ENCODE results near the gene ARRDC5.
"Not testable (repeated sequence)": the region's sequence is repeated elsewhere in the genome, so short reads cannot be mapped to it uniquely, and the experiment has no call there.

The ARRDC5 gene

DNA sequence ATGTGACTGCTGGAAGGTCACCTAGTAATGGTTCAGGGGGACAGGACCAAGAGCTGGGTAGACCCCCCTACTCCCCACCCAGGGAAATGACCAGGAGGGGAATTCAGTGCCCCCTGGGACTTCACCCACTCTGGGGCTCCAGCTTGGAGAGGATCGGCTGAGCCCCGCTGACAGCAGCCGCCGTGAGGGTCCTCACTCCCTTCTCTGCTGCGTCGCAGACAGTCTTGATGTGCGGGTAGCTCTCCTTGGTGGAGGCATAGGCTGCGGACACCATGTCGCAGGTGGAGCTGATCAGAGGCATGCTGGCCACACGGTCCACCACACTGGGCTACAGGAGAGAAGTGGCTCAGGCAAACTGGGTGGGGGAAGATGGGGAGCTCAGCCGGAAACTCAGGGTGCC, 43.0 kb downstream of the ARRDC5 start:
- ChIA-PET POLR2A (interaction anchor here (0.6 kb wide), 1 partner anchor 25 kb away, joined by 3 read pairs; no protein-coding TSS in a partner anchor), CTCF (interaction anchor here (0.5 to 1.9 kb wide), 6 partner anchors 8 to 1266 kb away, joined by 3 to 5 read pairs (median 4); no protein-coding TSS in a partner anchor)
- Histone ChIP-seq H3K27ac (ENCODE audit: extremely low read depth, low read depth, low read length) (no peak overlapping the region), H3K4me1 (ENCODE audit: control insufficient read depth, insufficient read depth, low read length) (no peaks in the 10 kb centered on the region), H3K9me3 (ENCODE audit: control insufficient read depth, insufficient read depth, low read depth, low read length) (no peaks in the 10 kb centered on the region), H3K36me3 (ENCODE audit: control insufficient read depth in 2 of 2, insufficient read depth in 1 of 2, low read length in 2 of 2) (peaks cover 0 to 33% of the 10 kb centered on the region in 2 experiments; a peak in 2 of 3 replicates), H3K4me3 (ENCODE audit: low read depth, low read length) (no peak overlapping the region)
- TF ChIP-seq, protein P1, sequence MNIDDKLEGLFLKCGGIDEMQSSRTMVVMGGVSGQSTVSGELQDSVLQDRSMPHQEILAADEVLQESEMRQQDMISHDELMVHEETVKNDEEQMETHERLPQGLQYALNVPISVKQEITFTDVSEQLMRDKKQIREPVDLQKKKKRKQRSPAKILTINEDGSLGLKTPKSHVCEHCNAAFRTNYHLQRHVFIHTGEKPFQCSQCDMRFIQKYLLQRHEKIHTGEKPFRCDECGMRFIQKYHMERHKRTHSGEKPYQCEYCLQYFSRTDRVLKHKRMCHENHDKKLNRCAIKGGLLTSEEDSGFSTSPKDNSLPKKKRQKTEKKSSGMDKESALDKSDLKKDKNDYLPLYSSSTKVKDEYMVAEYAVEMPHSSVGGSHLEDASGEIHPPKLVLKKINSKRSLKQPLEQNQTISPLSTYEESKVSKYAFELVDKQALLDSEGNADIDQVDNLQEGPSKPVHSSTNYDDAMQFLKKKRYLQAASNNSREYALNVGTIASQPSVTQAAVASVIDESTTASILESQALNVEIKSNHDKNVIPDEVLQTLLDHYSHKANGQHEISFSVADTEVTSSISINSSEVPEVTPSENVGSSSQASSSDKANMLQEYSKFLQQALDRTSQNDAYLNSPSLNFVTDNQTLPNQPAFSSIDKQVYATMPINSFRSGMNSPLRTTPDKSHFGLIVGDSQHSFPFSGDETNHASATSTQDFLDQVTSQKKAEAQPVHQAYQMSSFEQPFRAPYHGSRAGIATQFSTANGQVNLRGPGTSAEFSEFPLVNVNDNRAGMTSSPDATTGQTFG (tag by site-specific recombination; IDR thresholded peaks at IDR 0.05; ENCODE audit: borderline replicate concordance), result no peak
- TF ChIP-seq ZNF266 (tag by site-specific recombination; IDR thresholded peaks at IDR 0.05; ENCODE audit: low read depth) (no peak), KLF9 (tag by site-specific recombination; IDR thresholded peaks at IDR 0.05; ENCODE audit: low read depth) (no peak), ZNF530 (tag by site-specific recombination; IDR thresholded peaks at IDR 0.05; ENCODE audit: low read depth) (no peak), SCRT2 (tag by site-specific recombination; IDR thresholded peaks at IDR 0.05) (no peak), ZNF24 (tag by site-specific recombination; IDR thresholded peaks at IDR 0.05) (no peak), ZBTB21 (tag by site-specific recombination; IDR thresholded peaks at IDR 0.05) (no peak), ZNF549 (tag by site-specific recombination; IDR thresholded peaks at IDR 0.05) (no peak), ZNF626 (tag by site-specific recombination; IDR thresholded peaks at IDR 0.05) (no peak), ZNF223 (tag by site-specific recombination; IDR thresholded peaks at IDR 0.05) (no peak)

GRCh38 chr19:4856468-4856867, 46.2 kb downstream of the ARRDC5 start:
- H3K4me3 ChIP-seq (ENCODE audit: low read depth, low read length); H3K4me1 ChIP-seq (ENCODE audit: control insufficient read depth, insufficient read depth, low read length); H3K9me3 ChIP-seq (ENCODE audit: control insufficient read depth, insufficient read depth, low read depth, low read length); H3K27ac ChIP-seq (ENCODE audit: extremely low read depth, low read depth, low read length): not testable (repeated sequence)
- ChIA-PET POLR2A (interaction anchor here (1.3 kb wide), 1 partner anchor 11 kb away, joined by 3 read pairs; the partner anchor contains the start of gene PLIN3), CTCF (interaction anchor here (1.0 kb wide), 1 partner anchor 177 kb away, joined by 3 read pairs; no protein-coding TSS in a partner anchor)
- H3K36me3 ChIP-seq (ENCODE audit: control insufficient read depth in 2 of 2, insufficient read depth in 1 of 2, low read length in 2 of 2), result peaks cover 0 to 29% of the 10 kb centered on the region in 2 experiments; a peak in 2 of 3 replicates

DNA sequence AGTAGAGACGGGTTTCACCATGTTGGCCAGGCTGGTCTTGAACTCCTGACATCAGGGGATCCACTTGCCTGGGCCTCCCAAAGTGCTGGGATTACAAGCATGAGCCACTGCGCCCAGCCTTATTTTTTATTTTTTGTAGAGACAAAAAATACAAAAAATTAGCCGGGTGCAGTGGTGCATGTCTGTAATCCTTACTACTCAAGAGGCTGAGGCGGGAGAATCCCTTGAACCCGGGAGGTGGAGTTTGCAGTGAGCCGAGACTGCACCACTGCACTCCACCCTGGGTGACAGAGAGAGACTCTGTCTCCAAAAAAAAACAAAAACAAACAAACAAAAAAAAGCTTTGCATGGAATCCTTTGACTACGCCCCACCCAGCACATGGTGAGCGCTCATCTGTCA, 49.2 kb downstream of the ARRDC5 start:
- POLR2A ChIA-PET; H3K27ac ChIP-seq (ENCODE audit: extremely low read depth, low read depth, low read length); H3K4me1 ChIP-seq (ENCODE audit: control insufficient read depth, insufficient read depth, low read length); H3K9me3 ChIP-seq (ENCODE audit: control insufficient read depth, insufficient read depth, low read depth, low read length); H3K4me3 ChIP-seq (ENCODE audit: low read depth, low read length): not testable (repeated sequence)
- CTCF ChIA-PET, result interaction anchor here (0.6 to 12.7 kb wide), 5 partner anchors 14 to 170 kb away, joined by 3 to 171 read pairs (median 6); partner anchors contain the start of gene PLIN3
- peaks cover 3 to 17% of the 10 kb centered on the region in 2 experiments; a peak in 2 of 3 replicates for H3K36me3 ChIP-seq (ENCODE audit: control insufficient read depth in 2 of 2, insufficient read depth in 1 of 2, low read length in 2 of 2)

DNA sequence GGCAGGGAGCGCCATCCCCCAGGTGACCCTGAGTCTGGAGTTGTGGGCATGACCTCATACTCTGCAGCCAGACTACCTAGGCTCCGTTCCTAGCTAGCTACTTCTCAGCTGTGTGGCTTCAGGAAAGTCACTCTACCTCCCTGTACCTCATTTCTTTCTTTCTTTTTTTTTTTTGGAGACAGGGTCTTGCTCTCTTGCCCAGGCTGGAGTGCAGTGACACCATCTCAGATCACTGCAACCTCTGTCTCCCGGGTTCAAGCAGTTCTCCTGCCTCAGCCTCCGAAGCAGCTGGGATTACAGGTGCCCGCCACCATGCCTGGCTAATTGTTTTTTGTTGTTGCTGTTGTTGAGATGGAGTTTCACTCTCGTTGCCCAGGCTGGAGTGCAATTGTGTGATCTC, 50.2 kb downstream of the ARRDC5 start:
- peaks cover 3 to 24% of the 10 kb centered on the region in 2 experiments; a peak in 2 of 3 replicates for H3K36me3 ChIP-seq (ENCODE audit: control insufficient read depth in 2 of 2, insufficient read depth in 1 of 2, low read length in 2 of 2)
- no peaks in the 10 kb centered on the region for H3K4me1 ChIP-seq (ENCODE audit: control insufficient read depth, insufficient read depth, low read length)
- H3K27ac ChIP-seq (ENCODE audit: extremely low read depth, low read depth, low read length), result no peak overlapping the region
- no peaks in the 10 kb centered on the region for H3K9me3 ChIP-seq (ENCODE audit: control insufficient read depth, insufficient read depth, low read depth, low read length)
- no peak overlapping the region for H3K4me3 ChIP-seq (ENCODE audit: low read depth, low read length)
- ChIA-PET CTCF (interaction anchor here (0.7 to 12.7 kb wide), 12 partner anchors 9 to 372 kb away, joined by 3 to 171 read pairs (median 5); partner anchors contain the start of genes PLIN3 and TICAM1), POLR2A (interaction anchor here (0.5 to 1.0 kb wide), 3 partner anchors 14 to 33 kb away, joined by 3 to 6 read pairs (median 3); no protein-coding TSS in a partner anchor)
- TF ChIP-seq ZNF121 (tag by site-specific recombination; IDR thresholded peaks at IDR 0.05), result peak; percentile 60; the same call in 1 of the 2 replicates
- TF ChIP-seq PRDM6 (tag by site-specific recombination; IDR thresholded peaks at IDR 0.05), result no peak
- no peak for TF ChIP-seq BCL6B (tag by site-specific recombination; IDR thresholded peaks at IDR 0.05)
- no peak for TF ChIP-seq ZNF132 (tag by site-specific recombination; IDR thresholded peaks at IDR 0.05; ENCODE audit: borderline replicate concordance)
- TF ChIP-seq ZNF514 (tag by site-specific recombination; IDR thresholded peaks at IDR 0.05), result no peak
- TF ChIP-seq, protein P2, sequence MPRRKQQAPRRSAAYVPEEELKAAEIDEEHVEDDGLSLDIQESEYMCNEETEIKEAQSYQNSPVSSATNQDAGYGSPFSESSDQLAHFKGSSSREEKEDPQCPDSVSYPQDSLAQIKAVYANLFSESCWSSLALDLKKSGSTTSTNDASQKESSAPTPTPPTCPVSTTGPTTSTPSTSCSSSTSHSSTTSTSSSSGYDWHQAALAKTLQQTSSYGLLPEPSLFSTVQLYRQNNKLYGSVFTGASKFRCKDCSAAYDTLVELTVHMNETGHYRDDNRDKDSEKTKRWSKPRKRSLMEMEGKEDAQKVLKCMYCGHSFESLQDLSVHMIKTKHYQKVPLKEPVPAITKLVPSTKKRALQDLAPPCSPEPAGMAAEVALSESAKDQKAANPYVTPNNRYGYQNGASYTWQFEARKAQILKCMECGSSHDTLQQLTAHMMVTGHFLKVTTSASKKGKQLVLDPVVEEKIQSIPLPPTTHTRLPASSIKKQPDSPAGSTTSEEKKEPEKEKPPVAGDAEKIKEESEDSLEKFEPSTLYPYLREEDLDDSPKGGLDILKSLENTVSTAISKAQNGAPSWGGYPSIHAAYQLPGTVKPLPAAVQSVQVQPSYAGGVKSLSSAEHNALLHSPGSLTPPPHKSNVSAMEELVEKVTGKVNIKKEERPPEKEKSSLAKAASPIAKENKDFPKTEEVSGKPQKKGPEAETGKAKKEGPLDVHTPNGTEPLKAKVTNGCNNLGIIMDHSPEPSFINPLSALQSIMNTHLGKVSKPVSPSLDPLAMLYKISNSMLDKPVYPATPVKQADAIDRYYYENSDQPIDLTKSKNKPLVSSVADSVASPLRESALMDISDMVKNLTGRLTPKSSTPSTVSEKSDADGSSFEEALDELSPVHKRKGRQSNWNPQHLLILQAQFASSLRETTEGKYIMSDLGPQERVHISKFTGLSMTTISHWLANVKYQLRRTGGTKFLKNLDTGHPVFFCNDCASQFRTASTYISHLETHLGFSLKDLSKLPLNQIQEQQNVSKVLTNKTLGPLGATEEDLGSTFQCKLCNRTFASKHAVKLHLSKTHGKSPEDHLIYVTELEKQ (tag by site-specific recombination; IDR thresholded peaks at IDR 0.05; ENCODE audit: borderline replicate concordance), result no peak

Data from HEK293 (cell line).